GM19035 (cell line): ENCODE measurements around the gene ISCA1.
"Not testable (repeated sequence)": the region's sequence is repeated elsewhere in the genome, so short reads cannot be mapped to it uniquely, and the experiment has no call there.

ENCODE experiments used
- ATAC-seq: cut with Tn5 transposase; IDR thresholded peaks from one replicate; pipeline ENCODE4 v1.9.1; 2021; ENCODE audit not compliant: unreplicated experiment

The ISCA1 gene

GRCh38 chr9:86282077-86282978, at the start of gene ISCA1:
TSS of gene ISCA1 (minus strand) at chr9:86282538. CDS start at chr9:86282458, 80 bp downstream.
- ATAC-seq: peak; percentile 86

- ATAC-seq: no peak
Measured at GRCh38 chr9:86330186-86330585, 47.8 kb upstream of the ISCA1 start.

GRCh38 chr9:86329649-86330048, 47.3 kb upstream of the ISCA1 start:
- no peak for ATAC-seq

GRCh38 chr9:86328156-86328555, 45.8 kb upstream of the ISCA1 start:
- ATAC-seq: no peak

GRCh38 chr9:86326536-86326935, 44.2 kb upstream of the ISCA1 start:
- no peak for ATAC-seq

GRCh38 chr9:86324901-86325300, 42.6 kb upstream of the ISCA1 start:
- ATAC-seq: no peak

GRCh38 chr9:86324308-86324707, 42.0 kb upstream of the ISCA1 start:
- no peak for ATAC-seq

GRCh38 chr9:86322973-86323644, 40.8 kb upstream of the ISCA1 start:
- ATAC-seq: no peak

- ATAC-seq: no peak
Measured at GRCh38 chr9:86321373-86321772, 39.0 kb upstream of the ISCA1 start.

- ATAC-seq: no peak
Measured at GRCh38 chr9:86318187-86318586, 35.8 kb upstream of the ISCA1 start.

GRCh38 chr9:86315078-86315477, 32.7 kb upstream of the ISCA1 start:
- no peak for ATAC-seq

- ATAC-seq: not testable (repeated sequence)
Measured at GRCh38 chr9:86312959-86313358, 30.6 kb upstream of the ISCA1 start.

GRCh38 chr9:86308687-86309086, 26.3 kb upstream of the ISCA1 start:
- ATAC-seq: no peak

GRCh38 chr9:86304236-86304730, 21.9 kb upstream of the ISCA1 start:
- ATAC-seq: no peak

- ATAC-seq: no peak
Measured at GRCh38 chr9:86303316-86303975, 21.1 kb upstream of the ISCA1 start.

- no peak for ATAC-seq
Measured at GRCh38 chr9:86301686-86302085, 19.3 kb upstream of the ISCA1 start.

GRCh38 chr9:86300701-86301100, 18.4 kb upstream of the ISCA1 start:
- no peak for ATAC-seq

GRCh38 chr9:86298873-86299272, 16.5 kb upstream of the ISCA1 start:
- ATAC-seq: no peak

GRCh38 chr9:86290341-86290740, 8.0 kb upstream of the ISCA1 start:
- ATAC-seq: not testable (repeated sequence)

GRCh38 chr9:86288499-86289198, 6.3 kb upstream of the ISCA1 start:
- no peak for ATAC-seq

- no peak for ATAC-seq
Measured at GRCh38 chr9:86287013-86287412, 4.7 kb upstream of the ISCA1 start.
